WI38 (cell line): ENCODE results near the gene FAM9C.

Experiments used
- H3K4me3 ChIP-seq: 2 replicates; pipeline ENCODE4 v1.5.1; 2011; ENCODE audit warnings: low read depth, mild to moderate bottlenecking, control low read depth, low read length
- CTCF ChIP-seq: IDR thresholded peaks from 2 replicates; pipeline ENCODE4 v1.5.1; 2012; ENCODE audit warnings: low read depth, mild to moderate bottlenecking, control low read depth, low read length

The FAM9C gene

GRCh38 chrX:13044441-13044840, at the start of gene FAM9C:
Gene FAM9C (minus strand): TSS chrX:13044620. CDS start chrX:13043789, 831 bp downstream.
- no peak within 1 kb of the TSS for H3K4me3 ChIP-seq
- no peak for TF ChIP-seq CTCF

DNA sequence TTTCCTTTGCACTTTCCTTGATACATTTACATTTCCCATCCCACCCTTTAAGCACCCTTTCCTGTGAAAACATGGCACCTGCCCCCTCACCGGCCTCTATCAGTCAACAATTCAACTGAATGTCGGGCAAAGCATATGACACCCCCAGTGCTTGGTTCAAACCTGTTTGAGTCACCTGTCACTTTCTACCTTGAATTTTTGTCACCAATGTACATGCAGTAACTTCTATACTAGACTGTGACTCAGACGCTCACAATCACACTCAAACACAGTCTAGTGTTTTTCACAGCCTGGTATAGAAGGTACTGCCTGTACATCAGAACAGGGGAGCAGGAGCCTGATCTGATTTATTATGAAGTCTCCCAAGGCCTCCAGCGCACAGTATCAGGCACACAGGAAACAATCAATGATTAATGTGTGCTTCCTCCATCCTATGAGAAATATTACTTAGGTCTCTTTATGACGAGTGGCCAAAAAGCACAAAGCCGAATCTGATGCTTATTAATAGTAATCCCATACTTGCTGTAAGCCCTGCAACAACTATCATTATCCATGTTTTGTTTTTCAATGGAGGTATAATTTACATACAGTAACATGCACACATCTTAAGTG, 49.2 kb upstream of the FAM9C start:
- TF ChIP-seq CTCF, result no peak
- no peak overlapping the region for H3K4me3 ChIP-seq

- no peak overlapping the region for H3K4me3 ChIP-seq
Measured at GRCh38 chrX:13092455-13092941, 48.1 kb upstream of the FAM9C start.

GRCh38 chrX:13091111-13091765, 46.8 kb upstream of the FAM9C start:
- no peak overlapping the region for H3K4me3 ChIP-seq
- no peak for TF ChIP-seq CTCF

More at GRCh38 chrX:13092455-13092941, 48.1 kb upstream of the FAM9C start:
- TF ChIP-seq CTCF, result no peak

GRCh38 chrX:13090339-13091110, 46.1 kb upstream of the FAM9C start:
- TF ChIP-seq CTCF, result no peak
- H3K4me3 ChIP-seq, result no peak overlapping the region

DNA sequence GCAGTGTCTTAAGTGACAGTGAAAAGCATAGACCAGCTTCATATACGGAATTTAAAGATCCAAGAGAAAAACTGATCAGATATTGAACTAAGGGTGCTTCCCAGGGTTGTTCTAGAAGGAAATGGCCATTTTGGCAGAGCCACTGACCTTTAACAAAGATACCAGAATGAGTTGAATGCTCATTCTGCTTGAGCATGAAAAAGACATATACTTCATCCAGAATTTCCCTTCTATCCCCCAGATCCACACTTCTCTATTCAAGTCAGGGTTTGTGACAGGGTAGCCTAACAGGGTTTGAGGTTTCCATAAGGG, 45.6 kb upstream of the FAM9C start:
- H3K4me3 ChIP-seq, result no peak overlapping the region
- no peak for TF ChIP-seq CTCF

- no peak for TF ChIP-seq CTCF
- H3K4me3 ChIP-seq, result no peak overlapping the region
Measured at GRCh38 chrX:13088156-13088487, 43.7 kb upstream of the FAM9C start.
